Measurements from ENCODE around the gene PLAC1.

PLAC1 gene

DNA sequence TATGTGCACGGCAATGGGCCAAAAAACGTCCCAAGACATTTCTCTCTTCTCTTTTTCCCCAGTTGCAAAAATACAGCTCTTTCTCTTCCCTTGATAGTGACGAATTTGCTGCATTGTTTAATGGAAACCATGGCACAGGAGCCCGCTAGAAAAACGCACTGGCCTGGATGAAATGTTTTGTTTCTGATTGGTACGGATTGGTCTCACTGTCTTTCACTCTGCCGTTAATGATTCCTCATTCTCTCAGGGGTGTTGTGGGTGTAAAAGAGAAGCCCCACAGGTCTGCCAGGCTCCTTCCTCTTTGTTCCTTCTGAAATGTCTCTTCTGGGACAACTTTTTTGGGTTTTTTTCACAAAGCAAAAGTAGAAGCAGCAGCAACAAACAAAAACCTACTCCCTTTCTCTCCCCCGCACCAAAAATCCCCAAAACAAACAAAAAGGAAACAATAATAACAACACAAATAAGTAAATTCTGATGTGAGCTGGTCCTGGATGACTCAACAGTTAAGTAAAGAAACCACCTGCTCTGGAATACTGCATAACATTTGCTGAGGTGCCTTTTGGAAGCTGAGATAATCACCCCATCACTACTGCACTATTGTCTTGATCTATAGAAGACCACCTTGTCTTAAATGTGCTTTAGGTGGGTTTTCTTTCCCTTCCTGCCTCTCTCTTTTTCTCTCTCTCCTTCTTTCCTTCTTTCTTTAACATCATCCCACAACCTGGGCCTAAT is 89.8 kb downstream of the PLAC1 start:
- TF ChIP-seq, protein P1, sequence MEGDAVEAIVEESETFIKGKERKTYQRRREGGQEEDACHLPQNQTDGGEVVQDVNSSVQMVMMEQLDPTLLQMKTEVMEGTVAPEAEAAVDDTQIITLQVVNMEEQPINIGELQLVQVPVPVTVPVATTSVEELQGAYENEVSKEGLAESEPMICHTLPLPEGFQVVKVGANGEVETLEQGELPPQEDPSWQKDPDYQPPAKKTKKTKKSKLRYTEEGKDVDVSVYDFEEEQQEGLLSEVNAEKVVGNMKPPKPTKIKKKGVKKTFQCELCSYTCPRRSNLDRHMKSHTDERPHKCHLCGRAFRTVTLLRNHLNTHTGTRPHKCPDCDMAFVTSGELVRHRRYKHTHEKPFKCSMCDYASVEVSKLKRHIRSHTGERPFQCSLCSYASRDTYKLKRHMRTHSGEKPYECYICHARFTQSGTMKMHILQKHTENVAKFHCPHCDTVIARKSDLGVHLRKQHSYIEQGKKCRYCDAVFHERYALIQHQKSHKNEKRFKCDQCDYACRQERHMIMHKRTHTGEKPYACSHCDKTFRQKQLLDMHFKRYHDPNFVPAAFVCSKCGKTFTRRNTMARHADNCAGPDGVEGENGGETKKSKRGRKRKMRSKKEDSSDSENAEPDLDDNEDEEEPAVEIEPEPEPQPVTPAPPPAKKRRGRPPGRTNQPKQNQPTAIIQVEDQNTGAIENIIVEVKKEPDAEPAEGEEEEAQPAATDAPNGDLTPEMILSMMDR (IDR thresholded peaks at IDR 0.05; ENCODE audit: low read depth, low read length, poor library complexity, severe bottlenecking): no peak
- TF ChIP-seq EZH2phosphoT487 (IDR thresholded peaks at IDR 0.05; ENCODE audit: borderline replicate concordance, low read length): no peak
- Histone ChIP-seq H3K4me1 (ENCODE audit: control insufficient read depth, low read length) (no peaks in the 10 kb centered on the region), H3K79me2 (ENCODE audit: control insufficient read depth, low read length) (no peaks in the 10 kb centered on the region), H3K4me2 (ENCODE audit: low read length) (no peak overlapping the region), H3F3A (ENCODE audit: control insufficient read depth, insufficient read depth) (no peaks in the 10 kb centered on the region), H3K27me3 (ENCODE audit: control insufficient read depth, low read length) (no peaks in the 10 kb centered on the region), H3K9me3 (ENCODE audit: control insufficient read depth, insufficient read depth, low read length) (no peaks in the 10 kb centered on the region), H3K27ac (ENCODE audit: low read depth, low read length) (no peak overlapping the region), H4K20me1 (ENCODE audit: control insufficient read depth, insufficient read depth, low read depth, low read length) (no peaks in the 10 kb centered on the region), H3K9me2 (replicated peaks; ENCODE audit: control insufficient read depth, low read length) (no peaks in the 10 kb centered on the region), H3K36me3 (ENCODE audit: control insufficient read depth, low read length) (no peaks in the 10 kb centered on the region), H3K4me3 (ENCODE audit: low read length) (no peak overlapping the region)

DNA sequence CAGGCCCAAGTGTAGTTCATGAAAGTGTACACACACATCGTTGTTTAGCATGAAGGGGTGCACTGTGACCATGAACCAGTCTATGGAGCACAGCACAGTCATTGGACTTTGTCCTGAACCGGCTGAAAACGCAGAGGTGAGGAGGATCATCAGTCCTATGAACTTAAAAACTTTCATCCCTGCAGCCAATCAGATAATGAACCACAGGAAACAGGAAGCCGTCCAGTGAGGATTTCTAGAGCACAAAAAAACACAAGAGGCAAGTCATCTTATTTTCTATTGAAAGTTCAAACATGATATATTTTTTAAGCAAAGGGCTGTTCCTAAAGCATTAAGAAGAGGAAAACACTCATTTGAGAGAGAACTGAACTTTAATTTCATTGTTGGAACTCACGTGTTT is 91.8 kb downstream of the PLAC1 start:
- no peaks in the 10 kb centered on the region for H4K20me1 ChIP-seq (ENCODE audit: control insufficient read depth, insufficient read depth, low read depth, low read length)
- H3K79me2 ChIP-seq (ENCODE audit: control insufficient read depth, low read length): no peaks in the 10 kb centered on the region
- TF ChIP-seq, protein P1 (IDR thresholded peaks at IDR 0.05; ENCODE audit: low read depth, low read length, poor library complexity, severe bottlenecking): no peak
- TF ChIP-seq EZH2phosphoT487 (IDR thresholded peaks at IDR 0.05; ENCODE audit: borderline replicate concordance, low read length): no peak

DNA sequence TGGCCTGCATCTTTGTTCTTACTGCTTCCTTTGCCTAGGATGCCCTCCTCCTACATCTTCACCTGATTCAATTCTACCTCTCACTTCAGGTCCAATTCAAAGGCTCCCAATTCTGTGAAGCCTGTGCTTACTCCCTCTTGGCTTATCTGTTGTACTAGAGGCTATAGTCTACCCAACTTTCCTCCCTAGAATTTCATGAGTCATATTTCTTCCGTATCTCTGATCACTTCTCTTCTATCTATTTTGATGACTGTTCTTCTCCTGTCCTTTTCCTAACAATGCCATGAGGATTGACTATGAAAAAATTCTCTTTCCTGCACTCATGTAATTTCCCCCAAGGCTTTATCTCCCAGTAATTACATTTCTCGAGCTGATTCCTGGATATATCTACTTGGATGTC is 96.3 kb downstream of the PLAC1 start:
- Histone ChIP-seq H4K20me1 (ENCODE audit: control insufficient read depth, insufficient read depth, low read depth, low read length) (no peaks in the 10 kb centered on the region), H3K79me2 (ENCODE audit: control insufficient read depth, low read length) (no peaks in the 10 kb centered on the region), H3K4me3 (ENCODE audit: low read length) (no peak overlapping the region), H3K27ac (ENCODE audit: low read depth, low read length) (no peak overlapping the region), H3K4me2 (ENCODE audit: low read length) (no peak overlapping the region), H3K4me1 (ENCODE audit: control insufficient read depth, low read length) (no peaks in the 10 kb centered on the region), H3K9me2 (replicated peaks; ENCODE audit: control insufficient read depth, low read length) (no peaks in the 10 kb centered on the region), H3F3A (ENCODE audit: control insufficient read depth, insufficient read depth) (no peaks in the 10 kb centered on the region), H3K36me3 (ENCODE audit: control insufficient read depth, low read length) (no peaks in the 10 kb centered on the region), H3K9me3 (ENCODE audit: control insufficient read depth, insufficient read depth, low read length) (no peaks in the 10 kb centered on the region), H3K27me3 (ENCODE audit: control insufficient read depth, low read length) (no peaks in the 10 kb centered on the region)
- TF ChIP-seq, protein P1 (IDR thresholded peaks at IDR 0.05; ENCODE audit: low read depth, low read length, poor library complexity, severe bottlenecking): no peak
- no peak for TF ChIP-seq EZH2phosphoT487 (IDR thresholded peaks at IDR 0.05; ENCODE audit: borderline replicate concordance, low read length)

More for the DNA sequence above, 91.8 kb downstream of the PLAC1 start:
- no peak overlapping the region for H3K27ac ChIP-seq (ENCODE audit: low read depth, low read length)
- H3K4me2 ChIP-seq (ENCODE audit: low read length): no peak overlapping the region
- H3K36me3 ChIP-seq (ENCODE audit: control insufficient read depth, low read length): no peaks in the 10 kb centered on the region
- no peak overlapping the region for H3K4me3 ChIP-seq (ENCODE audit: low read length)
- no peaks in the 10 kb centered on the region for H3K27me3 ChIP-seq (ENCODE audit: control insufficient read depth, low read length)
- no peaks in the 10 kb centered on the region for H3K9me2 ChIP-seq (replicated peaks; ENCODE audit: control insufficient read depth, low read length)
- no peaks in the 10 kb centered on the region for H3F3A ChIP-seq (ENCODE audit: control insufficient read depth, insufficient read depth)
- no peaks in the 10 kb centered on the region for H3K9me3 ChIP-seq (ENCODE audit: control insufficient read depth, insufficient read depth, low read length)
- no peaks in the 10 kb centered on the region for H3K4me1 ChIP-seq (ENCODE audit: control insufficient read depth, low read length)
